Measurements from ENCODE around the gene INF2. TPM values are rescaled to one million over a fixed set of nuclear protein-coding genes. Genes with fewer than 3 reads are reported as not detected.

The INF2 gene
- total RNA-seq, 1 donor from 2014 or later, result 25.3 TPM

GRCh38 chr14:104702673-104703072 is 13.3 kb downstream of the INF2 start:
- DNase-seq (ENCODE audit: low read depth in 2 of 2), result no peak

- DNase-seq (ENCODE audit: low read depth in 2 of 2), result no peak
These were observed 13.9 kb downstream of the INF2 start for GRCh38 chr14:104703269-104703668.

- no peak for DNase-seq (ENCODE audit: low read depth in 2 of 2)
These were observed 14.8 kb downstream of the INF2 start for GRCh38 chr14:104704252-104704651.

GRCh38 chr14:104705340-104706047 is 16.1 kb downstream of the INF2 start:
- no peak for DNase-seq (ENCODE audit: low read depth in 2 of 2)

GRCh38 chr14:104706733-104707607 is 17.6 kb downstream of the INF2 start:
- DNase-seq (ENCODE audit: low read depth in 2 of 2), result no peak

GRCh38 chr14:104707608-104708595 is 18.5 kb downstream of the INF2 start:
- no peak for DNase-seq (ENCODE audit: low read depth in 2 of 2)

- peak in 1 of 2 donors; percentile 57 for DNase-seq (ENCODE audit: low read depth in 2 of 2)
These were observed 19.3 kb downstream of the INF2 start for GRCh38 chr14:104708606-104709268.

GRCh38 chr14:104709387-104710039 is 20.1 kb downstream of the INF2 start:
- DNase-seq (ENCODE audit: low read depth in 2 of 2), result no peak

GRCh38 chr14:104710071-104710735 is 20.8 kb downstream of the INF2 start:
- DNase-seq (ENCODE audit: low read depth in 2 of 2), result no peak

GRCh38 chr14:104712881-104713734 is 23.7 kb downstream of the INF2 start:
- no peak for DNase-seq (ENCODE audit: low read depth in 2 of 2)

- no peak for DNase-seq (ENCODE audit: low read depth in 2 of 2)
These were observed 24.6 kb downstream of the INF2 start for GRCh38 chr14:104714066-104714465.

GRCh38 chr14:104714681-104715080 is 25.3 kb downstream of the INF2 start:
- no peak for DNase-seq (ENCODE audit: low read depth in 2 of 2)

- DNase-seq (ENCODE audit: low read depth in 2 of 2), result no peak
These were observed 26.0 kb downstream of the INF2 start for GRCh38 chr14:104715416-104715815.

- no peak for DNase-seq (ENCODE audit: low read depth in 2 of 2)
These were observed 26.5 kb downstream of the INF2 start for GRCh38 chr14:104715871-104716270.

GRCh38 chr14:104717137-104717536 is 27.7 kb downstream of the INF2 start:
- DNase-seq (ENCODE audit: low read depth in 2 of 2), result no peak

GRCh38 chr14:104717646-104718045 is 28.2 kb downstream of the INF2 start:
- no peak for DNase-seq (ENCODE audit: low read depth in 2 of 2)

- no peak for DNase-seq (ENCODE audit: low read depth in 2 of 2)
These were observed 28.7 kb downstream of the INF2 start for GRCh38 chr14:104718147-104718546.

GRCh38 chr14:104718871-104719270 is 29.5 kb downstream of the INF2 start:
- no peak for DNase-seq (ENCODE audit: low read depth in 2 of 2)

- DNase-seq (ENCODE audit: low read depth in 2 of 2), result no peak
These were observed 29.9 kb downstream of the INF2 start for GRCh38 chr14:104719343-104719742.

Measured in dermis microvascular lymphatic vessel endothelial cell (primary cell).